ENCODE measurements around the gene NFE2. TPM values are rescaled to one million over a fixed set of nuclear protein-coding genes. Genes with fewer than 3 reads are reported as not detected.
"Not testable (repeated sequence)": the region's sequence is repeated elsewhere in the genome, so short reads cannot be mapped to it uniquely, and the experiment has no call there.

The NFE2 gene
- total RNA-seq, 1 donor from 2014 or later: not detected

DNA sequence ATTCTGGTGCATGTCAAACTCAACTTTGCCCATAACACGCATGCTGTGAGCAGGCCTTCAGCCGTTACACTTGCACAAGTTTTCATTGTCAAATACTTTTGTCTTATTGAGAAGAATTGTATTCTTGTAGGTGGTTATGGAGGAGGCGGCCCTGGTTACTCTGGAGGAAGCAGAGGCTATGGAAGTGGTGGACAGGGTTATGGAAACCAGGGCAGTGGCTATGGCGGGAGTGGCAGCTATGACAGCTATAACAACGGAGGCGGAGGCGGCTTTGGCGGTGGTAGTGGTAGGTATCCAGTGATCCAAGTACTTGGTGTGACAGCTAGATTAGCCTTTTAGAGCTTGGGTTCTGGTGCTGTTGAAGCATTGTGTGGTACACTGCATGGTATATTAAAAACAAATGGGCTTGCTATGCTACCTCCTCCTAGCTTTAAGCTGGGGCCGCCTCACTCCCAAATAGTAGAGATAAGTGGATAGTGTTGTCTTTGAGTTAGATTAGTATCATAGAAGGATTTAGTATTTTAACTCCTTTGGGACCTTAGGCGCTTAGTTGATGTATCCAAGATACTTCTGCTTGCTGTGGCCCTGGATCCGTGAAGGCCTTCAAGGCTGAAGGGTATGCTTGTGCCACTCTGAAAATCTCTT, 17.7 kb downstream of the NFE2 start:
- peak; percentile 74 for DNase-seq
- no peaks in the 10 kb centered on the region for H3K9me3 Mint-ChIP-seq
- H3K27me3 Mint-ChIP-seq: no peaks in the 10 kb centered on the region
- H3K36me3 Mint-ChIP-seq (ENCODE audit: low read depth): peaks cover 35% of the 10 kb centered on the region
- H3K4me3 Mint-ChIP-seq: no peak overlapping the region
- H3K4me1 Mint-ChIP-seq: peaks cover 48% of the 10 kb centered on the region
- H3K27ac Mint-ChIP-seq: no peak overlapping the region
- intact Hi-C loops (cut with micrococcal nuclease): loop anchor here (10.0 kb wide), 1 partner anchor 702 kb away; the partner anchor contains the start of gene TESPA1

DNA sequence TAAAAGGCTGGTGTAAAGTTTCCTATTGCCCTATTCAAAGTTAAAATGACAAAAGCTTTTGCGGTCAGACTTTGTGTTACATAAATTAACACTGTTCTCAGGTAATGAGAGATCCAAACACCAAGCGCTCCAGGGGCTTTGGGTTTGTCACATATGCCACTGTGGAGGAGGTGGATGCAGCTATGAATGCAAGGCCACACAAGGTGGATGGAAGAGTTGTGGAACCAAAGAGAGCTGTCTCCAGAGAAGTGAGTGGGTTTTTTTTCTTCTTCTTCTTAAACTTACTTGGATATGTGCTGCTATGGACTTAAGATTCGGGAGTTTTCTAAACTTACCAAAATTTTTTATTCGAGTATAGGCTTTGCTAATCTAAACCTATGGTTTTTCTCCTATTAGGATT, 19.1 kb downstream of the NFE2 start:
- H3K27me3 Mint-ChIP-seq, H3K9me3 Mint-ChIP-seq, H3K4me3 Mint-ChIP-seq, H3K27ac Mint-ChIP-seq, DNase-seq: not testable (repeated sequence)
- peaks cover 51% of the 10 kb centered on the region for H3K4me1 Mint-ChIP-seq
- intact Hi-C loops (cut with micrococcal nuclease): loop anchor here (10.0 kb wide), 1 partner anchor 703 kb away; the partner anchor contains the start of gene TESPA1
- H3K36me3 Mint-ChIP-seq (ENCODE audit: low read depth): peaks cover 28% of the 10 kb centered on the region

DNA sequence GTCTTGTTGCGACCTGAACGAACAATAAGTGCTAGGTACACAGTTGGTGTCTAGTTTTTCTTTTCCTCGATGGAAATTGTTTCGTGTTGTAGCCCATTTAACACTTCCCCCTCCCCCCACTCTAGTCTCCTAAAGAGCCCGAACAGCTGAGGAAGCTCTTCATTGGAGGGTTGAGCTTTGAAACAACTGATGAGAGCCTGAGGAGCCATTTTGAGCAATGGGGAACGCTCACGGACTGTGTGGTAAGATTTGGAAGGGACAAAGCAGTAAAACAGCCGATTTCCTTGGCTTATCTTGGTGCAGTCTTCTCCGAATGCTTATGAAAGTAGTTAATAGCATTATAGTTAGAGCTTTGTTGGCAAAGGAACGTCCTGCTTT, 19.6 kb downstream of the NFE2 start:
- not testable (repeated sequence) for DNase-seq, H3K9me3 Mint-ChIP-seq, H3K27me3 Mint-ChIP-seq, H3K27ac Mint-ChIP-seq, H3K4me3 Mint-ChIP-seq
- Mint-ChIP-seq H3K36me3 (ENCODE audit: low read depth) (peaks cover 28% of the 10 kb centered on the region), H3K4me1 (peaks cover 53% of the 10 kb centered on the region)
- intact Hi-C loops (cut with micrococcal nuclease): loop anchor here (10.0 kb wide), 1 partner anchor 704 kb away; the partner anchor contains the start of gene TESPA1

DNA sequence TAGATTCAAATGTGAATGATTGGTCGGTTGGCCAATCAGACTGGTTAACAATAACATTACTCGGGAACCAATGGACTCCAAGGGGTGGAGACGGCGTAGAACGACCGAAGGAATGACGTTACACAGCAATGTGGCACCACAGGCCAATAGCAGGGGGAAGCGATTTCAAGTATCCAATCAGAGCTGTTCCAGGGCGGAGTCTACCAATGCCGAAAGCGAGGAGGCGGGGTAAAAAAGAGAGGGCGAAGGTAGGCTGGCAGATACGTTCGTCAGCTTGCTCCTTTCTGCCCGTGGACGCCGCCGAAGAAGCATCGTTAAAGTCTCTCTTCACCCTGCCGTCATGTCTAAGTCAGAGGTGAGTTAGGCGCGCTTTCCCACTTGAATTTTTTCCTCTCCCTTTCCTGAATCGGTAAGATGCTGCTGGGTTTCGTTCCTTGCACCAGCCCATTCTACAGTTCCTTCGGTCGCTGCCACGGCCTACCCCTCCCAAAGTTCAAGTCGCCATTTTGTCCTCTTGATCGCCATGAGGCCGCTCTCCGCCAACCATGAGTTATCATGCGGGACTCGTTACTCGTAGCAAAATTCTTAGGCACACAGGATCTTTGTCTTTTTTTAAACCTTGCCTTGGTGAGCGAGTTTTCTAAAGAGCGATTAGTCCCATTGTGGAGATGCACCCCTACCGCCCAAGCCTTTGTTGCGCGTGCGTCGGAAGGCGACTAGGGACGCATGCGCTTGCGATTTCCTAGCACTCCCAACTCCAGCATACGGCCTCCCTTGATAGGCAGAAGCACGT, 20.2 kb downstream of the NFE2 start, which contains the start of gene HNRNPA1:
TSS of gene HNRNPA1 (plus strand) at position 259 of the 793 bp plus-strand sequence. CDS start at position 341, 82 bp downstream.
- H3K4me3 Mint-ChIP-seq: no peak within 1 kb of the TSS
- intact Hi-C loops (cut with micrococcal nuclease): loop anchor here (1.0 to 10.0 kb wide), 4 partner anchors 44 to 704 kb away; partner anchors contain the start of genes NCKAP1L and TESPA1
- H3K27me3 Mint-ChIP-seq: no peaks in the 10 kb centered on the region

DNA sequence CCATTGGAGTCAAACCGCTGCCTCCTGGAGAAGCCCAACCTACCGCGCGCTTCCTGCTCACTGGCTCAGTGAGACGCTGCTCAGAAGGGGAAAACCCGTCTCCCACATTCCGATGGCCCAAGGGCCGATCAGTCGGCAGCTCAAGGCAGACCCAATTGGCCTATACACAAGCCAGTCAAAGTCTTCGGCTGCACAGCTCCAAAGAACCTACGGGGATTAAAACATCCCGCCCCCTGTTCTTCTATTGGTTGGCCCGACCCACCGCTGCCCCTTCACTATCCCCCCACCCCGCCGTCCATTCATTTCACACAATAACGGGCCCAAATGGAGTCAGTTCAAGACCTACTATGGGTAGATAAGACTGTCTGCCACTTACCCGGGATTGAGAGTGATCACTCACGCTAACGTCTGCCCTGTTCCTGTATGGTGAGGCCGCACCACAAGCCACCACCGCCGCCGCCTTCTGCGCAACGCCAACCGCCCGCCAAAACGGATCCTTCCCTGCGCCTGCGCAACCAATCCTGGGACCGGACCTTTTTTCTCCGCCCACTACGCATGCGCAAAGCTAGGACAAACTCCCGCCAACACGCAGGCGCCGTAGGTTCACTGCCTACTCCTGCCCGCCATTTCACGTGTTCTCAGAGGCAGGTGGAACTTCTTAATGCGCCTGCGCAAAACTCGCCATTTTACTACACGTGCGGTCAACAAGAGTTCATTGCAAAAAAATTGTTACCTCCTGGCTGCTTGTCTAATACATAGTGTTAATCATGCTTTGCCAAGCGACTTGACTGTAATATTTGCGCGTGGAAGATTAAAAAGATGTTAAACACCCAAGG, 21.0 kb downstream of the NFE2 start, which contains the start of gene CBX5:
TSS of gene CBX5 (minus strand) at position 491 of the 836 bp plus-strand sequence. CDS start 22,472 bp downstream, outside the sequence.
- no peak within 1 kb of the TSS for H3K4me3 Mint-ChIP-seq
- DNase-seq: peak; percentile 100
- intact Hi-C loops (cut with micrococcal nuclease): loop anchor here (1.0 to 10.0 kb wide), 6 partner anchors 39 to 705 kb away; partner anchors contain the start of genes NCKAP1L and TESPA1
- peaks cover 52% of the 10 kb centered on the region for H3K4me1 Mint-ChIP-seq
- H3K27me3 Mint-ChIP-seq: no peaks in the 10 kb centered on the region
- H3K36me3 Mint-ChIP-seq (ENCODE audit: low read depth): peaks cover 21% of the 10 kb centered on the region
- no peaks in the 10 kb centered on the region for H3K9me3 Mint-ChIP-seq
- H3K27ac Mint-ChIP-seq: no peak within 1 kb of the TSS

More for the DNA sequence above, 20.2 kb downstream of the NFE2 start, which contains the start of gene HNRNPA1:
- Mint-ChIP-seq H3K4me1 (peaks cover 52% of the 10 kb centered on the region), H3K27ac (no peak within 1 kb of the TSS), H3K36me3 (ENCODE audit: low read depth) (peaks cover 25% of the 10 kb centered on the region), H3K9me3 (no peaks in the 10 kb centered on the region)
- DNase-seq: peak; percentile 98

DNA sequence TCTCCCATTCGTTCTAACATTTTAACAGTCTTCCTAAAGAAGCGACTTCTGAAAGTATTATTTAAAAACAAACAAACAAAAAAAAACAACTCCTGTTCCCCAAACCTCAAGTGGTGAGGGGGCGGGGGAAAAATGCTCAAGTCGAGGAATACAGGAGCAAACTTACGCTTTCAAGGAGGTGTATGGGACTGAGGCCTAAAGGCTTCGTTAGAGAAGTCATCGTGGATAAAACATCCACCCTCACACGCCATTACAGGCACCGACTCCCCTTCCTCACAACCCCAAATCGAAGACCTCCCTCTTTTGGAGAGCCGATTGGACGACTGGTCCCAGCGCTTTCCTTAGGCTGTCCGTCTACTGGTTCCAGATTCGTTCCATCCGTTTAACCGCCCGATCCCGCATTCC, 21.6 kb downstream of the NFE2 start:
- Mint-ChIP-seq H3K27ac (no peak overlapping the region), H3K9me3 (no peaks in the 10 kb centered on the region), H3K27me3 (no peaks in the 10 kb centered on the region), H3K4me1 (peaks cover 50% of the 10 kb centered on the region), H3K36me3 (ENCODE audit: low read depth) (peaks cover 24% of the 10 kb centered on the region), H3K4me3 (no peak overlapping the region)
- DNase-seq: no peak
- intact Hi-C loops (cut with micrococcal nuclease): loop anchor here (2.0 kb wide), 2 partner anchors 38 to 64 kb away; no protein-coding TSS in a partner anchor

DNA sequence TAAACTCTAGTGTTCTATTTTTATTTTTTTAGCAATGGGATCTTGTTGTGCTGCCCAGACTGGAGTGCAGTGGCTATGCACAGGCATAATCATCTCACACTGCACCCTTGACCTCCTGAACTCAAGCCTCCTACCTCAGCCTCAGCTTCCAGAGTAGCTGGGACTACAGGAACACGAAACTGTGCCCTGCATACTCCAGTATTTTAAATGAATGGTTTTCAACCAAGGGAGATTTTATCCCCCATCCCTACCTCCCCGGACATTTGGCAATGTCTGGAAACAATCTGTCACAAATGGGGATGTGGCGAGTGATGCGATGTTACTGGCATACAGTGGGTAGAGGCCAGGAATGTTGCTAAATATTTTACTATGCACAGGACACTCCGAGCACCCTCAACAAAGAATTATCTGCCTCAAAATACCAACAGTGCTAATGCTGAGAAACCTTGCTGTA, 23.0 kb downstream of the NFE2 start:
- peaks cover 36% of the 10 kb centered on the region for H3K36me3 Mint-ChIP-seq (ENCODE audit: low read depth)
- intact Hi-C loops (cut with micrococcal nuclease): loop anchor here (2.0 kb wide), 2 partner anchors 37 to 63 kb away; no protein-coding TSS in a partner anchor
- peaks cover 42% of the 10 kb centered on the region for H3K4me1 Mint-ChIP-seq
- H3K4me3 Mint-ChIP-seq: no peak overlapping the region
- H3K27me3 Mint-ChIP-seq: no peaks in the 10 kb centered on the region
- no peaks in the 10 kb centered on the region for H3K9me3 Mint-ChIP-seq
- no peak for DNase-seq
- peak overlapping the region; percentile 34 for H3K27ac Mint-ChIP-seq

DNA sequence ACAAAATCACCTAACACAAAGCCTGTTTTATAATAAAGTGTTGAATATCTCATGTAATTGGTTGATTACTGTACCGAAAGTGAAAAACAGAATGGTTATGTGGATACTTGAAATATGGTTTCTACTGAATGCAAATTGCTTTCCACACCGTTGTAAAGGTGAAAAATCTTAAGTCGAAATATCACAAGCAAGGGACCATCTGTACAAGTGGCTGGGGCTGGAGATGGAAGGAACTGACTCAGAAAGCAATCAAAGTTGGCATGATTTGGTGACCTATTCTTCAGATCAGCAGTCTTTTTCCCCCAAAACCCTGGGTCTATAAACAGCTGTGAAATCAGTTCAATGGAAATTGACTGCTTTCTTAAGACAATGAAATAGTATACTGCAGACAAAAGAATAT, 24.4 kb downstream of the NFE2 start:
- H3K4me1 Mint-ChIP-seq: peaks cover 42% of the 10 kb centered on the region
- intact Hi-C loops (cut with micrococcal nuclease): no loop called here
- H3K36me3 Mint-ChIP-seq (ENCODE audit: low read depth): peaks cover 41% of the 10 kb centered on the region
- no peak for DNase-seq
- H3K27me3 Mint-ChIP-seq: no peaks in the 10 kb centered on the region
- H3K9me3 Mint-ChIP-seq: no peaks in the 10 kb centered on the region
- H3K4me3 Mint-ChIP-seq: peak overlapping the region; percentile 35
- peak overlapping the region; percentile 63 for H3K27ac Mint-ChIP-seq

DNA sequence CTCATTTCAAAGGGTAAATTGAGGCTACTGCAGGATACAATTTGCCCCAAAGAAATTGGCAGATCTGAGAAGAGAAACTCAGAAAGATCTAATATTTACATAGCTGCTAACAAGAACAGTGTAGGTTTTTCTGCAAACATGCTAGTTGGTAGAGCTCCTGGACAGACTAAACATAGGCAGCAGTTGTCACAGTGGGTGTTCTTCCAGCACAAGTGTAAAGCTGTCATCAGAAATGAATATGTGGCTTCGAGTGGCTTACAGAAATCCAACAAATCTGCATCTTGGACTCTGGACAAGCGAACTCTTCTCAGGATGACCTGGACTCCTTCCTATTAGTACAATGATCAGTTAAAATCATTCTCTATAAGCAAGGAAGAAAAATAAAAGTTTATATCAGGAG, 26.8 kb downstream of the NFE2 start:
- no peaks in the 10 kb centered on the region for H3K9me3 Mint-ChIP-seq
- intact Hi-C loops (cut with micrococcal nuclease): no loop called here
- DNase-seq: no peak
- H3K4me1 Mint-ChIP-seq: peaks cover 51% of the 10 kb centered on the region
- no peaks in the 10 kb centered on the region for H3K27me3 Mint-ChIP-seq
- peaks cover 45% of the 10 kb centered on the region for H3K36me3 Mint-ChIP-seq (ENCODE audit: low read depth)
- peak overlapping the region; percentile 39 for H3K27ac Mint-ChIP-seq
- H3K4me3 Mint-ChIP-seq: no peak overlapping the region

DNA sequence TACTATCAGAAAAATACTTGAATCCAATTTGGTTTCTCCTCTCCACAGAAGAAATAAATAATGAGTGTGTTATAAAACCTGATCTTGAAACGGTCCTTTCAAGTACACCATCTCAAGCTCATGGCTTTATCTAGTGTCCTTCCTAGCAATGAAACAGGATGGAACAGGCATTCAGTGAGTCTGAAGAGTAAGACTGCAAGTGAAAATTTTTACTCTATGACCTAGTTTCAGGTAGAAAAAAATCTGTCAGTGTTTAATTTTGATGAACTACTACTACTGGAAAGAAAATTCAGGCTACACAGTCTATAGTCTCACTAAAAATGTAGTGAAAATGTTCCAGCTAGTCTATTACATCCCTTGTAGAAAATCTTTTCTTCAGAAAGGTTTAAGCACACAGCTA, 28.6 kb downstream of the NFE2 start:
- Mint-ChIP-seq H3K4me1 (peaks cover 40% of the 10 kb centered on the region), H3K27me3 (no peaks in the 10 kb centered on the region), H3K36me3 (ENCODE audit: low read depth) (peaks cover 40% of the 10 kb centered on the region), H3K27ac (peak overlapping the region; percentile 67), H3K9me3 (no peaks in the 10 kb centered on the region), H3K4me3 (no peak overlapping the region)
- no peak for DNase-seq
- intact Hi-C loops (cut with micrococcal nuclease): no loop called here

DNA sequence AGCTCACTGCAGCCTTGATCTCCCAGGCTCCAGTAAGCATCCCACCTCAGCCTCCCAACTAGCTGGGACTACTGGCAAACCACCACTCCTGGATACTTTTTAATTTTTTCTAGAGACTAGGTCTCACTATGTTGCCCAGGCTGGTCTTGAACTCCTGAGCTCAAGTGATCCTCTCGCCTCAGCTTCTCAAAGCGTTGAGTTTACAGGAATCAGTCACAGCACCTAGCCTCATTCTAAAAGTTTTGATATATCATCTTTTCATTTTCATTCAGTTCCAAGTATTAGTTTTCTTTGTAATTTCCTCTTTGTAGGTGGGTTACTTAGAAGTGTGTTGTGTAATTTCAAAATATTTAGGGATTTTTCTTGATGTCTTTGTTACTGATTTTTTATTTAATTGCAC, 30.5 kb downstream of the NFE2 start:
- DNase-seq: no peak
- H3K4me1 Mint-ChIP-seq: peaks cover 30% of the 10 kb centered on the region
- H3K36me3 Mint-ChIP-seq (ENCODE audit: low read depth): peaks cover 36% of the 10 kb centered on the region
- H3K4me3 Mint-ChIP-seq: no peak overlapping the region
- H3K27ac Mint-ChIP-seq: peak overlapping the region; percentile 48
- intact Hi-C loops (cut with micrococcal nuclease): no loop called here
- H3K9me3 Mint-ChIP-seq: no peaks in the 10 kb centered on the region
- H3K27me3 Mint-ChIP-seq: no peaks in the 10 kb centered on the region

DNA sequence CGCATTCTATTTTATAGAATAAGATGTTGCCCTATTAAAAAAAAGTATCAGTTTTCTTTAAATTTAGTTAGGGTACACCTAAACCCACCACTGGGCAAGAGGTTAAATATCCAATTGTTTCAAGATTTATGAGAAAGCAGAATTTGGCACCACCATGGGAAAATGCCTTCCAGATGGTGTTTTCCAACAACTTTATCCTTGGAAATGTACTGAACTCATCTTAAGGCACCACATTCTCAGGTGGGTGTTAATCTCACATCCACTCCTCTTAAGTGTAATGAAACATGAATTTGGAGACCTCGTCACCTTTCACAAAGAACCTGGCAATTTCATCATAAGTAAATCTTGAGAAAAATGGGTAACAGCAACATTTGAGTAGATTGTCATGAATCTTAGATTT, 34.0 kb downstream of the NFE2 start:
- no peak for DNase-seq
- Mint-ChIP-seq H3K4me3 (no peak overlapping the region), H3K27me3 (no peaks in the 10 kb centered on the region), H3K27ac (no peak overlapping the region), H3K9me3 (no peaks in the 10 kb centered on the region), H3K4me1 (peaks cover 24% of the 10 kb centered on the region), H3K36me3 (ENCODE audit: low read depth) (peaks cover 17% of the 10 kb centered on the region)
- intact Hi-C loops (cut with micrococcal nuclease): no loop called here

DNA sequence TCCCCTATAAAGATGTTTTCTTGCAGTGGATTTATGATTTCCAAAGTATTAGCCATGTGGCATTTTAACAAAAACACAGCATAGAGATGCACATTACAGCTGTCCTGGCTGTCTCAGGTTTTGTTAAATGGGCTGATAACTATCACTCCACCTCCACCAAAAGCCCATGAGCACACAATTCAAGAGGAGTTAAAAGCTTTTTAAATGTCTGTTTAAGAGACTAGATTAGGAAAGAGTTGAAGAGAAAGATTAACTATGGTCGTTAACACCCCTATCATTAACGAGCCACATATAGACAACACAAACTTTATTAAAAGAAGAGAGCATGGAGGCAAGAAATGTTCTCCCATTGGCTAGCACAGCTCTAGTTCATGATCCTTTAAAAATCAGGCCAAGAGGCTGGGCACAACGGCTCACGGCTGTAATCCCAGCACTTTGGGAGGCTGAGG, 35.4 kb downstream of the NFE2 start:
- H3K4me1 Mint-ChIP-seq: peaks cover 22% of the 10 kb centered on the region
- intact Hi-C loops (cut with micrococcal nuclease): no loop called here
- H3K27me3 Mint-ChIP-seq: no peaks in the 10 kb centered on the region
- H3K4me3 Mint-ChIP-seq: no peak overlapping the region
- no peak for DNase-seq
- H3K36me3 Mint-ChIP-seq (ENCODE audit: low read depth): peaks cover 16% of the 10 kb centered on the region
- H3K9me3 Mint-ChIP-seq: no peaks in the 10 kb centered on the region
- H3K27ac Mint-ChIP-seq: no peak overlapping the region
